OCI-LY1 (cell line): ENCODE results near the gene CCDC7.

Experiments used
- CTCF ChIP-seq: fragments of 200-600 bp; sonication (generic), shearing (Covaris generic); IDR thresholded peaks from 2 replicates; pipeline ENCODE4 v1.5.1; 2017; ENCODE audit warnings: mild to moderate bottlenecking, antibody characterized with exemption, low read length, moderate library complexity, mixed read lengths
- EZH2 ChIP-seq: fragments of 200-600 bp; sonication (generic), shearing (Covaris generic); IDR thresholded peaks from 2 replicates; pipeline ENCODE4 v1.8.0; 2017; ENCODE audit warnings: borderline replicate concordance, mixed run types, mild to moderate bottlenecking, antibody characterized with exemption, low read length, moderate library complexity, mixed read lengths

GRCh38 chr10:32471232-32471631 is 25.3 kb downstream of the CCDC7 start:
- no peak for TF ChIP-seq CTCF
- no peak for TF ChIP-seq EZH2
